PC-9 (cell line): Measurements from ENCODE around the gene HNRNPUL2.

Experiments used
- CTCF ChIP-seq: fragments of 200-600 bp; sonication (generic); conservative IDR thresholded peaks from 2 replicates; pipeline ENCODE4 v1.6.1; 2017; ENCODE audit warnings: mixed run types, antibody characterized with exemption, mild to moderate bottlenecking, moderate library complexity
- EZH2 ChIP-seq: fragments of 200-600 bp; sonication (generic); IDR thresholded peaks from 2 replicates; pipeline ENCODE4 v1.8.0; 2017; ENCODE audit warnings: antibody characterized with exemption, low read depth

DNA sequence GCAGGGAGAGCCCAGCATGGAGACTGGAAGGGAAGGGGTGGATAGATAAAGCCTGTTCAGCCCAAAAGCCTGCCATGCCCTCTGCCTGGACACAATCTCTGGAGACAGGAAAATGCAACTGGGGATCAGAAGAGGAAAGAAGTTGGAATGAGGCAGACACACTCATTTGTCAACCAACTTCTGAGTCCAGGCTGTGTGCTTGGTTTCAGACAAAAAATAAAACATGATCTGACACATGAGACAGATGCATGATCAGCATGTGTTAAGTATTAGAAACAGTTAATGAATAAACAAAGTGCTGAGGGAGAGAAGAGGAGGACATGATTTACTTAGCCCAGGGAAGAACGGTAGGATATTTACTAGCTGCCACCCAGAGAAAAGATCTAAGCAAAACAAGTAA lies 38.8 kb downstream of the HNRNPUL2 start:
- TF ChIP-seq CTCF (no peak), EZH2 (no peak)
